ENCODE measurements around the gene SLC12A4.
"Not testable (repeated sequence)": the region's sequence is repeated elsewhere in the genome, so short reads cannot be mapped to it uniquely, and the experiment has no call there.

Gene SLC12A4
- 17.4 to 26.8 (median 24.2) reads per million in 3 experiments for total RNA-seq

DNA sequence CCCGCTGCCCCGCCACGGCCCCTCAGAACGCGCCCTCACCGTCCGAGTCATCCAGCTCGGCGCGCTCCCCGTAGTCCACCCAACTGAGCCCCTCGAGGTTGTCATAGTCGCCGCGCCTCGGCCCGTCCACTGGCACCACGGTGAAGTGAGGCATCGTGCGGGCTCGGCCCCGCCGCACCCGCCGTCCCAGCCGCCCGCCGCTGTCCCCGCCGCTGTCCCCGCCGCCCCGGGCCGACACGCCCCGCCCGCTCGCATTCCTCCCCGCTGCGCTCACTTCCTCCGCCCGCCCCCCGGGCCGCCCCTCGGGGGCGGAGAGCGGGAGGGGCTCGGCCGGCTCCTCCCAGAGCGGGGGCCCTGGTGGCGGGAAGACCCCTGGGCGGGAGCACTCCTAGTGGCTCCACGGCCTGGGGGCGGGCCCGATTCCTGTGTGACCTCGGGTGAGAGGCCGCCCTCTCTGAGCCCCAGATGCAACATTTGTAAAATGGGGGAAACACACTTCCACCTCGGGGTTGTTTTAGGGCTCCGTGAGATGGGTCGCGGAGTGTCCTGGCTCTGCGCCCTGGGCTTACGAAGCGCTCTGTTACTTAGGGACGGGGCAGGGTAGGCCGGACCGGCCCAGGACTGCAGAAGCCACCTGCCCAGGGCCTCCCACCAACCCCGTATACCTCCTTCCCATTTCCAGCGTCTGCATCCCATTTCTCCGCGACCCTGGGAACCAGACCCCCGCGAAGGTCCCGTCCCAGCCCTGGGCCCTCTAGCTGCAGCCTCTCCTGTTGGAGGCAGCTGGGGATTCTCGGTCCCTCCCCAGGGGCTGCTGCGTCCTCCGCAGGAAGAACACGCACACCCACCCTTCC lies at the start of gene SLC12A4:
TSS of gene SLC12A4 (minus strand) at position 238 of the 854 bp plus-strand sequence. CDS start at position 154, 84 bp downstream.
- peak; percentile 79 for DNase-seq

DNA sequence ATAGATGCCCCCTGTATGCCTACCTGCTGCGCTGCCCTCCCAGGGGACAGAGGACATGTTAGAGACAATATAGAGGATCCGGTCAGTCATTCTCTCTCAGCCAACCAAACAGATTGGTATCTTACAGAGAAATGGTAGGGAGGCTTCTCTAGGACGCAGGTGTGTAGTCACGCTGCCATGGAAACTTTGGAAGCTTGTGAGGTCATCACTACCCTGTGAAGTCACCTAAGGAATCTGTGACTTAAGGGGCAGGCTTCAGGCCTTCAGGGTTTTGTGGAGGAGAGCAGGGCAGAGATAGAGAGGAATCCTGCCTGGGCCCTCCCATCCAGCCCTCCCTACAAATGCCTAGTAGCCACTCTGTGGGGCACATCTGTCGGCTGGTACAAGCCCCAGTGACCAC lies 47.2 kb upstream of the SLC12A4 start, which contains the start of gene DPEP2NB:
TSS of gene DPEP2NB (minus strand) at position 231 of the 400 bp plus-strand sequence. CDS start at position 90, 141 bp downstream.
- DNase-seq = no peak

DNA sequence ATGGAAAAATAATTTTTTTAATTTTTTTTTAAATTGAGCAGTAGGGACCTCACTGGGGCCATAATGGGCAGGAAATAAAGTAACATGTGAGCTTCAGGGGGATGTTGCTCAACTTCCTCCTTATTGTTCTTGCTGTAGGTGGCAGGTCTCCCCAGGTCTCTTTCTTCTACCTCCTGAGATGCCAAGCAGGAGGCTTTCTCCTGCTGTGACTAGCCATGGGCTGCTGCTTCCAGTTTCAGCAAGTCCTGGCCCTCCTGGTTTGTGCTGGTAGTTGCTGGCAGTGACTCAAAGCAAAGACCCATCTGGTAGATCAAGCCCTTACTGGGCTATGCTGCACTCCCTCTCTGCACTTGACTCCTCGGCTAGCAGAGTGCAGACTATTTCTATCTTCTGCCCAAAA lies 45.0 kb upstream of the SLC12A4 start:
- DNase-seq = no peak

DNA sequence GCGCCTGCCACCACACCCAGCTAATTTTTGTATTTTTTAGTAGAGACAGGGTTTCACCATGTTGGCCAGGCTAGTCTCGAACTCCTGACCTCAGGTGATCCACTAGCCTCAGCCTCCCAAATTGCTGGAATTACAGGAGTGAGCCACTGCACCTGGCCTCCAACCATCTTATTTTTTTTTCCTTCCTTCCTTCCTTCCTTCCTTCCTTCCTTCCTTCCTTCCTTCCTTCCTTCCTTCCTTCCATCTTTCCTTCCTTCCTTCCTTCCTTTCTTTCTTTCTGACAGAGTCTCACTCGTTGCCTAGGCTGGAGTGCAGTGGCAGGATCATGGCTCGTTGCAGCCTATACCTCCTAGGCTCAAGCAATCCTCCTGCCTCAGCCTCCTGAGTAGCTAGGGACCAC lies 41.4 kb upstream of the SLC12A4 start:
- DNase-seq = not testable (repeated sequence)

DNA sequence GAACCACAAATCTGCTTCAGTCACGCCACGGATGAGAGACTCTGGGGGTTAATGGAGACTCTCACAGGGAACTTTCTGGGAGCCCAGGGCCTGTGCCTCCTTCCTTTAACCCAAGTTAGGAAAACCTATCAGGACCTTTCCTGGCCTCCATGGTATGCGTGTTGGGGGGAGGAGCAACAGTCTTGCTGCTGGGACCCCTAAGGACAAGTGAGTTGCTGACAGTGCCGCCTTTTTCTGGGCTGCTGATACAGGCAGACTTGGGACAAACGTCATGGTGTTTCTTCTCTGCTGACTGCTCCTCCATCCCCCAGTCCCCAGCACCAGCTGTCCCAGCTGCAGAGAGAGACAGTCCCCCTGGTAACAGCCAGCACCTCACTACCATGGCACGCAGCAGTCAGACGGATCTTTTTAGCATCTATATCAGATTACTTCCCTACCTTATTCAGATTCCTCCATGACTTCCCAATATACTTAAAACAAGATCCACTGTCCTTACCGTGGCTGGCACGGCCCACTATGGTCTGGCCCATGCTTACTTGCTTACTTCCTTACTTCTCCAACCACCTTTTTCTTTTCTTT lies 40.8 kb upstream of the SLC12A4 start:
- DNase-seq = no peak

DNA sequence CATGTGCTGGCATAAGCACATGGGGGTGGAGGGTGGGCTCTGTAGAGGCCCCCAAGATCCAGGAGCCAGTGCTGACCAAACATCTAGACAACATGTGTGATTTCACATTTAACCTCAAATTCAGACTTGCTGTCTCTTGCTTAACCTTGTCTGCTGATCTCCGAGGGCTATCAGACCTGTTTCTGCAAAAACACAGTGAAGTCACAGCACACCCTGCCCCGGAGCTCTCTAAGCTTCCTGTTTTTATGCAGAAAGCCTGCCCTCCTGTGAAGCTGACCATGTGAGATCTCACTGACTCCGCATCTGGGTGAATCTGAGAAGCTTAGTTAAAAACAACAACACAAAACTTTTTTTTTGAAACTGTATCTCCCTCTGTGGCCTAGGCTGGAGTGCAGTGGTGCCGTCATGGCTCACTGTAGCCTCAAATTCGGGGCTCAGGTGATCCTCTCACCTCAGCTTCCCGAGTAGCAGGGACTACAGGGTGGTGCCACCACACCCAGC lies 37.4 kb upstream of the SLC12A4 start:
- DNase-seq = peak; percentile 61

DNA sequence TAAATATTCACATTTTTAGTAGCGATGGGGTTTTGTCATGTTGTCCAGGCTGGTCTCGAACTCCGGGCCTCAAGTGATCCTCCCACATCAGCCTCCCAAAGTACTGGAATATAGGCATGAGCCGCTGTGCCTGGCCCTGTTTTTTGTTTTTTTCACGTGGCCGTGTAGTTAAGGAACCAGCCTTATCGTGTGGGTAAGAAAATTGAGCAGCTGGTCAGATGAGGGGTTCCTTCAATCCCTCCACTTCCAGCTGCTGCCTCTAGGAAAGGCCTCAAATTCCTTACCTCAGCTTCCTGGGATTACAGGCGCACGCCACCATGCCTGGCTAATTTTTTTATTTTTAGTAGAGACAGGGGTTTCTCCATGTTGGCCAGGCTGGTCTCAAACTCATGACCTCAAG lies 36.8 kb upstream of the SLC12A4 start:
- no peak for DNase-seq

DNA sequence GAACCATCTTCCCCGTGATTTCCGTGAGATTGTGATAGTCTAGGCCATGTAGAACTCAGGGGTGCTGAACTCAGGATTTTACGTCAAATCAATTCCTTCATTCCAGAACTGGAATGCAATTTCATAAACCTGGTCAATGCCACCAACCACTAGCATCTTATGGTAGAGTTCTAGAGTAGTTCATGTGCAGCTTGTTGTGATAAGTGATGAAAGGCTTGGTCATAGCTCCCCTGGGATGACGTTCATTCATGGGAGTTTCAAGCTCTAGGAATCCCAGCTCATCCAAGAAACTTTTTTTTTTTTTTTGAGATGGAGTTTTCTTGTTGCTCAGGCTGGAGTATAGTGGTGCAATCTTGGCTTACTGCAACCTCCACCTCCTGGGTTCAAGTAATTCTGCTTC lies 34.6 kb upstream of the SLC12A4 start:
- DNase-seq = no peak

DNA sequence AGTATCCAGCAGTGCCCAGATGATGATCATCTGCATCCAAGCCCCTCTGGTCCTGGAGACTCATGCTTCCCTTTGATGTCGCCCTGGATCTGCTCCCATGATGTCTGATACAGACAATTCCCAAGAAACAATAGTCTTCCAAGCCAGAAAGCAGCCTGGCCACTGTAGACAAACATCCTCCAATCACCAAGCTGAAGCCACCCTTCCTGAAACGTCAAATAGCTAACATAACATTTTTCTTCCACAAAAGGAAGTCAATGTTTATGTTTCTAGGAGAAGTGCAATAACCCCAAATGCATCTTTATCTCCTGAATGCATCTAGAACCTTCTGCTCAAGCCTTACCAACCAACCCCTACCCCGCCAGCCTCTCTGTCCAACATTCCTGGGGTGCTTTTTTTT lies 32.0 kb upstream of the SLC12A4 start:
- no peak for DNase-seq

DNA sequence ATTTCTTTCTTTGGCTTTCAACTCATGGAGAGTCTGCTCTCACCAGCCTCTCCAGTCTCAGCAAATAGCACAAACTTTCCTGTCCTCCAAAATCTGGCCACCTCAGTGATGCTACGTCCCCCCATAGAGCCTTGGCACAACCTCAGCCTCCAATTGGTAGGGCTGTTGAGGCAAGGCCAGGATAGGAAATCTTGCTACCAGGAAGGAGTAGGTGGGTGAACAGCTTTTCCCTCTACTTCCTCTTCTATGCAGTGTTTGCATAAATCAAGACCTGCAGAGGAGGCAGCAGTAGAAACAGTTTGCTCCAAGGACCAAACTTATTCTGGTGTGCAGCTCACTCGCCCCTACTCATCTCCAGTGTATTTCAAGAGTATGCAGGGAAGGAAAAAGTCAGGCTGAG lies 31.5 kb upstream of the SLC12A4 start:
- no peak for DNase-seq

DNA sequence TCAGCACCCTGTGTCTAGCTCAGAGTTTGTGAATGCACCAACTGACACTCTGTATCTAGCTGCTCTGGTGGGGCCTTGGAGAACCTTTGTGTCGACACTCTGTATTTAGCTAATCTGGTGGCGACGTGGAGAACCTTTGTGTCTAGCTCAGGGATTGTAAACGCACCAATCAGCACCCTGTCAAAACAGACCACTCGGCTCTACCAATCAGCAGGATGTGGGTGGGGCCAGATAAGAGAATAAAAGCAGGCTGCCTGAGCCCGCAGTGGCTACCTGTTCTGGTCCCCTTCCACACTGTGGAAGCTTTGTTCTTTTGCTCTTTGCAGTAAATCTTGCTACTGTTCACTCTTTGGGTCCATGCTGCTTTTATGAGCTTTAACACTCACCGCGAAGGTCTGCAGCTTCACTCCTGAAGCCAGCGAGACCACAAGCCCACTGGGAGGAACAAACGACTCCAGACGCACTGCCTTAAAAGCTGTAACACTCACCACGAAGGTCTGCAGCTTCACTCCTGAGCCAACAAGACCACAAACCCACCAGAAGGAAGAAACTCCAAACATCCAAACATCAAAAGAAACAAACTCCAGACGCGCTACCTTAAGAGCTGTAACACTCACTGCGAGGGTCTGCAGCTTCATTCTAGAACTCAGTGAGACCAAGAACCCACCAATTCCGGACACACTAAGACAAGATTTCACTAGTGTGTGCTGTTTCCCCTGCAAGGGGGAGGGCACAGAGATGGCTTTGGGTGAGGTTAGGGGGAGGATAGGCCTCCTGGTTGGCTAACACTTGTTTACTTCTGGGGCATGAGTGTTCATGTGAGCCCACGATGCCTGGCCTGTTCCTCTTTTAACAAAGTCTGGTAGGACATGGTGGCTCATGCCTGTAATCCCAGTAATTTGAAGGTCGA lies 30.6 kb upstream of the SLC12A4 start, which contains the start of gene DPEP2:
TSS of gene DPEP2 (minus strand) at position 706 of the 910 bp plus-strand sequence. CDS start 6,272 bp downstream, outside the sequence.
- peak; percentile 56 for DNase-seq

DNA sequence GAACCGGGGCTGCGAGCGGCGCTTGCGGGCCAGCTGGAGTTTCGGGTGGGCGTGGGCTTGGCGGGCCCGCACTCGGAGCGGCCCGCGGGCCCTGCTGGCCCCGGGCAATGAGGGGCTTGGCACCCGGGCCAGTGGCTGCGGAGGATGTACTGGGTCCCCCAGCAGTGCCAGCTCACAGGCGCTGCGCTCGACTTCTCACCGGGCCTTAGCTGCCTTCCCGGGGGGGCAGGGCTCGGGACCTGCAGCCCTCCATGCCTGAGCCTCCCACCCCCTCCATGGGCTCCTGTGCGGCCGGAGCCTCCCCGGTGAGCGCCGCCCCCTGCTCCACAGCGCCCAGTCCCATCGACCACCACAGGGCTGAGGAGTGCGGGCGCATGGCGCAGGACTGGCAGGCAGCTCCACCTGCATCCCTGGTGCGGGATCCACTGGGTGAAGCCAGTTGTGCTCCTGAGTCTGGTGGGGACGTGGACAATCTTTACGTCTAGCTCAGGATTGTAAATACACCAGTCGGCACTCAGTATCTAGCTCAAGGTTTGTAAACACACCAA lies 29.9 kb upstream of the SLC12A4 start:
- not testable (repeated sequence) for DNase-seq

DNA sequence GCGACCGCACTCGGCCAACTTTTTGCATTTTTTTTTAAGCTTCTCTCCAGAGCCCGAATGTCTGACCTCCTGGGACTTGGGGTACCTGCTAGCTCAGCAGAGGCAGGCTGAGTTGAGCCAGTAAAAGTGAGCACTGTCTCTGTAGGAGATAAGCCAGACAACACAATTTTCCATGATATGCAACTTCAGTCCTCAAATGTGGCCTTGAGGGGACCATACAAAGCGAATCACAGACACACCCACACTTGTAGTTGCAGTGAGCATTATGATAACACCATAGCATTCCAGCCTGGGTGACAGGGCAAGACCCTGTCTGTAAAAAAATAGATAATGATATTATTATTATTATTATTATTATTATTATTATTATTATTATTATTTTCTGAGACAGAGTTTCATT lies 28.2 kb upstream of the SLC12A4 start:
- DNase-seq = no peak

DNA sequence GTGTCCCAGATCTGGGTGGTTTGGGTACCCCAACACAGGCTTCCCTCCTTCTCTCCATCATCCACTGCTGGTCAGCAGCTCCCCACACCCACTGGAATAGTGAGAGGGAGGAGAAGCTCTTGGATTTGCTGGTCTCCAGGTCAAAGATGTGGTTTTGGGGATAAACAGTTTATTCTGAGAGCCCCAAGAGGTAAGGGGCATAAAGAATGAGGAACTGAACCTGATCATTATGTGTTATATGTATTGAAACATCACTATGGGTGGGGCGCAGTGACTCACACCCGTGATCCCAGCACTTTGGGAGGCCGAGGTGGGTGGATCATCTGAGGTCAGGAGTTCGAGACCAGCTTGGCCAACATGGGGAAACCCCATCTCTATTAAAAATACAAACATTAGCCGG lies 27.0 kb upstream of the SLC12A4 start:
- no peak for DNase-seq

DNA sequence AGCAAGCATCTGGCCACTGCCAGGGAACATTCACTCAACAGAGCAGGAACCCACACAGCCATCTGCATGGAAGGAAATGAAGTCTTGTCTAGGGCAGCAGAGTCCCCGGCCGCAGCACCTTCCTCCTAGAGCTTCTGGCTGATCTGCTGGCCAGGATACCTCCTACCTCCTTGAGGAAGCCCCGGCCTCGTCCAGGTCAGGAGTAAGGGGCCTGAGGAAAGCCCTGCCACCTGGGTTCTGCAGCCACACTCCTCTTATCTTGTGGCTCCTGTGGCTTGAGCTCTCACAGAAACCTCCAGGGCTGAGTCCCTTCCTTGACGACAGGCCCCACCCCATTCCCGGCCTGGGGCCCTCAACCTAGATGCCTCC lies 25.6 kb upstream of the SLC12A4 start:
- not testable (repeated sequence) for DNase-seq

DNA sequence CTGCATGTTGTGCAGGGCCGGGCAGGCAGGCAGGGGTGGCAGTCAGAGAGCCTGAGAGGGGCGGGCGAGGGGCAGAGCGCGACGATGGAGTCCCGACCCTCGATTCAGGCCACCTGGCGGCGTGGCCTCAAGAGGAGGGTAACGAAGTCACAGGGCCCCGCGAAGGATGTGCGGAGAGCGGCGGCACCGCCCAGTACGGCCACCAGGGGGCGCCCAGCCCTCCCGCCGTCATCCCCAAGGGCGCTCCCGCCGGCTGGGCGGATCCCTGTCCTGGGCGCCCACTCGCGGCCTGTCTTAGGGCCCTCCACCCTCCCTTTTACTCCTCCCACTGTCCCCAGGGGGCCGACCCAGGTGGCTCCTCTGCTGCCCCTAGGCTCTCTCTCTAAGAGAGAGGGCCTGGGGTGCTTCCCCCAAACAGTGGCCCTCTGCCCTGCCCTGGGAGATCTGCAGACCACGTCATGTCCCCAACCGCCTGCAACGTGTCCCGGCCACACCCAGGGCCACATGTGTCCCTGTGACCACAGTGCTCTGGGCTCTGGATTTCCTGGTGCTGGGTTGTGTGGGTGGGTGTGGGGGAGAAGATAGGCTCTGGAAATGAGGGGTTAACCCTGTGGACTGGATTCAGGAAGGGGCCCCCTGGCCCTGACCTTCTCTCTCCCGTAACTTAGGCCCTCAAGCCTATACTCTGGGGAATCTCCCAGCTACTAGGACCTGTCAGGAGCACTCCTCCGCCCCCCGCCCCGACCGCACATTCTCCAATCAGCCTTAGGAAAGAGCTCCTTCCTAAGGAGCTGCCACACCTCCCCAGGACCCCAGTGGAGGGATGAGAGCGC lies 25.0 kb upstream of the SLC12A4 start:
- peak; percentile 77 for DNase-seq

DNA sequence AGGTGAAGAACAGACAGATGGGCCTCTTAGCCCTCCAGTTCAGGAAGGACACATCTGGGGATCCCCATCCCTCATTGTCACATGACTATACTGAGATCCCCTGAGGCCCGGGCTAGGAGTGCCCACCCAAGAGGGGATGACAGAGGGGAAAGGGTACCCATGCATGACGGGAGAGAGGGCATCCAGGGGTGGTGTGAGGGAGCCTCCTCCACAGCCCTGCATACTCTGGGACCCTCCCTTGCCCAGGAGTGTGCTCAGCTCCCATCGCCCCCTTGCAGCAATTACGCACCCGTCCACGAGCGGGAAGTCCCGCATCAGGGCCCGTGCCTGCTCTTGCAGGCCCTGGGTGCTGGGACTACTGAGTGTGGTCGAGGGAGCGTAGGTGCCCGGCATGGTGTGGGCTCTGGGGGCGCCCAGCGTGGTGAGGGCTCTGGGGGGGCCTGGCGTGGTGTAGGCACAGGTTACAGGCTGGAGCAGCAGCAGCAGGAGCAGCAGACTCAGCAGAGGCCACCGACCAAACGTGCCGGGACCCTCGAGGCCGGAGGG lies 24.3 kb upstream of the SLC12A4 start:
- DNase-seq = no peak

DNA sequence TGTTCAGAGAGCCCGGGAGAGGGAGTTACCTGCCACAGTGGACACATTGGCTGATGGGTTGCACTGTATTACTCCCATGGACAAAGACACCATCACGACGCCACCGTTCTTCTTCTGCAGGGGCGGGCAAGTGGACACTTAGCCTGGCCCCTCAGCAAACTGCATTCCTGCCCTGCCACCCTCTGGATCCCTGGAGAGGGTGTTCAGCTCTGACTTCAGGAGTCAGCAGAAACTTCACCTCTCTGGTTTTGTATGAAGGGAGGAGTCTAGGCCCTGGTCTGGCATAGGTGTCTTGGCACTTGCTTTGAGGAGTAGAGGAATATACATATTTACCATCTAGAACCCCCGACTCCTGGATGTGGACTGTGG lies 21.6 kb upstream of the SLC12A4 start:
- DNase-seq = no peak

DNA sequence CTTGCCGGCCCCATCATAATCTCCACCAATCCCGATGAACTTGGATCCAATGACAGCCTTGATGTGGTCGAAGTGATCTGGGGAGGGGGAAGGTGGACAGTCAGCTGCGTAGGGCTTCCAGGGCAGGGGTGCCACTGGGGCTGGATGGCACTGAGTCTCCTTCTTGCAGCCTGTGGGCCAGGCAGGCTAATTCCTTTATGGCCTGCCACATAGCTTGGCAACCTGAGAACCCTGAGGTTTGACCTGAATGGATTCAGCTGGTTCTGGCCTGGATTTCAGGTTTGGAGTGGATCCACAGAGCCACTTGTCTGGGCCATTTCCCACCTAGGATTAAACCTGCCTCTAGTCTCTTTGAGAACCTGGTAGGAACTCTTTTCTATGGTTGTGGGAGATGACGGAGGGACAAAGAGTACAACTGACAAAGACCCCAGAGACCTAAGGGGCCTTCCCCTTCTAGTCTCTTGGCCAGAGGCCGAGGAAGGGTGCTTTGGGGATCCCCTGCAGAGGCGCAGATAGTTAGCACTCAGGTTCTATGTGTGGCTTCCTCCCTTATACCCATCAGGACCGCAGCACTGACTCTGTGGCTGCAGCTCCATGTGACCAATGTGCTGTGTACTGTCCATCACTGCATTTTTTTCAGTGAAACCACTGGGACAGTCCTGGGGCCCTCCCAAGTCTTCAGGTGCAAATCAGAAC lies 21.0 kb upstream of the SLC12A4 start:
- DNase-seq = no peak

DNA sequence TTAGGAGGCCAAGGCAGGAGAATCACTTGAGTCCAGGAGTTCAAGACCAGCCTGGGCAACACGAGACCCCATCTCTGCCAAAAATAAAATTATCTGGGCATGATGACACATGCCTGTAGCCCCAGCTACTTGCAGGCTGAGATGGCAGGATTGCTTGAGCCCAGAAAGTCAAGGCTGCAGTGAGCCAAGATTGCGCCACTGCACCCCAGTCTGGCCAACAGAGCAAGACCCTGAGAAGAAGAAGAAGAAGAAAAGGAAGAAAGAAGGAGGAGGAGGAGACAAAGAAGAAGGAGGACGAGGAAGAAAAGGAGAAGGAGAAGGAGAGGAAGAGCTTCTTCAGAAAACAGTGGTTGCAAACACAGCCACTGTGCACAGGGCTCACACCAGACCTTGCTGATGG lies 20.2 kb upstream of the SLC12A4 start:
- no peak for DNase-seq
